ENCODE measurements around the gene DAPK1. TPM values are rescaled to one million over a fixed set of nuclear protein-coding genes. Genes with fewer than 3 reads are reported as not detected.

Gene DAPK1
- total RNA-seq, 1 donor from 2014 or later: 17.8 TPM

DNA sequence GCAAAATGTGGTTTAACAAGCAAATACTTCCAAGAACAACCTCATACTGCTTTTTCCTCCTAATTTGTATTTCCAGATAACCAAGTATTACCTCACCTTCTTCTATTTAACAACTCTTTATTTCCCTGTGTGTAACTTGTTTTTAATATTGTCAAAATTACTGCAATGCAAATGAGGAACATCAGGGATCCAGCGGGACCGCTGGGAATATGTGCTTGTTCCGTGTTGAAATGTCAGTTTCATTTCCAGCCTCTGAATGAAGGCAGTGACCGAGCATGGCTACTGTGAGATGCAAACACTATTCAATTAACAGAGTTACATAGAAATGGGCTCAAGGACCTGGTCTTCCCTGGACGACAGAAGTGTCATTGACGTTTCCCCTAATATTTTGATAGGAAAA, 117.5 kb downstream of the DAPK1 start:
- peak in 1 of 2 donors; percentile 34 for DNase-seq (ENCODE audit: low spot score in 2 of 2)
- TF ChIP-seq, protein P1, sequence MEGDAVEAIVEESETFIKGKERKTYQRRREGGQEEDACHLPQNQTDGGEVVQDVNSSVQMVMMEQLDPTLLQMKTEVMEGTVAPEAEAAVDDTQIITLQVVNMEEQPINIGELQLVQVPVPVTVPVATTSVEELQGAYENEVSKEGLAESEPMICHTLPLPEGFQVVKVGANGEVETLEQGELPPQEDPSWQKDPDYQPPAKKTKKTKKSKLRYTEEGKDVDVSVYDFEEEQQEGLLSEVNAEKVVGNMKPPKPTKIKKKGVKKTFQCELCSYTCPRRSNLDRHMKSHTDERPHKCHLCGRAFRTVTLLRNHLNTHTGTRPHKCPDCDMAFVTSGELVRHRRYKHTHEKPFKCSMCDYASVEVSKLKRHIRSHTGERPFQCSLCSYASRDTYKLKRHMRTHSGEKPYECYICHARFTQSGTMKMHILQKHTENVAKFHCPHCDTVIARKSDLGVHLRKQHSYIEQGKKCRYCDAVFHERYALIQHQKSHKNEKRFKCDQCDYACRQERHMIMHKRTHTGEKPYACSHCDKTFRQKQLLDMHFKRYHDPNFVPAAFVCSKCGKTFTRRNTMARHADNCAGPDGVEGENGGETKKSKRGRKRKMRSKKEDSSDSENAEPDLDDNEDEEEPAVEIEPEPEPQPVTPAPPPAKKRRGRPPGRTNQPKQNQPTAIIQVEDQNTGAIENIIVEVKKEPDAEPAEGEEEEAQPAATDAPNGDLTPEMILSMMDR (IDR thresholded peaks at IDR 0.05): no peak
- Histone ChIP-seq H3K27ac (no peak overlapping the region), H3K4me1 (no peaks in the 10 kb centered on the region), H3K27me3 (no peaks in the 10 kb centered on the region), H3K4me3 (no peak overlapping the region), H3K36me3 (no peaks in the 10 kb centered on the region), H3K9me3 (no peaks in the 10 kb centered on the region)
- intact Hi-C loops (cut with DNase I): no loop called here

DNA sequence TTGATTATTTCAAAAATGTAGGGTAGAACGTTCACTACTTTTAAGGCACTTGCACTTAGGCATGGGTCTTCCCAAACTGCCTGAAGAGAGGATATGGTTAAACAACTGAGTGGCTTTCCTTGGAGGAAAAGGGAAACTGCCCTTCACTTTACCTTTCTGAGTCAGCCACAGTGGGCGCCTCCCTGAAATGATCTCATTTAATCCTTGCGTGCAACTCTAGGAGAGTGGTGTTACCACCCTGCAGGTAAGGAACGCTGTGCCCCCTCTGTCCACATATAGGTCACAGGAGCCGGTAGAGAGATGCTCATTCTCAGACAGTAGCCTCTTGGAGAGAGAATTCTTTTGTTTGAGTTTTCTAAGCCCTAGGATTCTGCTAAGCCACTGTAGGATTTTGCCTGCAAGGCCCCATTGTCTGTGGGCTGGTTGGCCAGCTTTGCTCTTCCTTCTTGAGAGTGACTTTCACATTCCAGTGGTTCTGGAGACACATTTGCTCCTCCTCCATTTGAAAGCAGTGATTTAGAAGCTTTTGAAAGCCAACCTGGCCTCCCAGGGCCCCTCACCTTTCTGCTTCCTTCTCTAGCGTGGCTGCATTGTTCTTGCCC, 118.0 kb downstream of the DAPK1 start:
- DNase-seq (ENCODE audit: low spot score in 2 of 2): peak in 1 of 2 donors; percentile 35
- Histone ChIP-seq H3K4me3 (no peak overlapping the region), H3K9me3 (no peaks in the 10 kb centered on the region), H3K4me1 (no peaks in the 10 kb centered on the region), H3K27ac (no peak overlapping the region), H3K27me3 (no peaks in the 10 kb centered on the region), H3K36me3 (no peaks in the 10 kb centered on the region)
- TF ChIP-seq, protein P1 (IDR thresholded peaks at IDR 0.05): no peak
- intact Hi-C loops (cut with DNase I): no loop called here

DNA sequence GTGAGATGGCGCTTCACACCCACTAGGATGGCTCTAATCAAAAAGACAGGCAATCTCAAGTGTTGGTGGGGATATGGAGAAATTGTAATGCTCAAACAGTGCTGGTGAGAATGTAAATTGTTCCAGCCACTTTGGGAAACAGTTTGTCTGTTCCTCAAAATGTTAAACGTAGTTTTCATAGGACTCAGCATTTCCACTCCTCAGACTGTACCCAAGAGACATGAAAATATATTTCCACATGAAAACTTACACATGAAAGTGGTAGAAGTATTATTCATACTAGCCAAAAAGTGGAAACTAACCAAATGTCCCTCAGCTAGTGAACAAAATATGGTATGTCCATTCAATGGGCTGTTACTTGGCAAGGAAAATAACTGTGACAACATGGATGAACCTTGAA, 120.6 kb downstream of the DAPK1 start:
- H3K4me3 ChIP-seq: no peak overlapping the region
- no peaks in the 10 kb centered on the region for H3K36me3 ChIP-seq
- H3K27me3 ChIP-seq: no peaks in the 10 kb centered on the region
- H3K4me1 ChIP-seq: no peaks in the 10 kb centered on the region
- H3K27ac ChIP-seq: no peak overlapping the region
- TF ChIP-seq, protein P1 (IDR thresholded peaks at IDR 0.05): no peak
- intact Hi-C loops (cut with DNase I): no loop called here
- DNase-seq (ENCODE audit: low spot score in 2 of 2): no peak
- no peaks in the 10 kb centered on the region for H3K9me3 ChIP-seq

DNA sequence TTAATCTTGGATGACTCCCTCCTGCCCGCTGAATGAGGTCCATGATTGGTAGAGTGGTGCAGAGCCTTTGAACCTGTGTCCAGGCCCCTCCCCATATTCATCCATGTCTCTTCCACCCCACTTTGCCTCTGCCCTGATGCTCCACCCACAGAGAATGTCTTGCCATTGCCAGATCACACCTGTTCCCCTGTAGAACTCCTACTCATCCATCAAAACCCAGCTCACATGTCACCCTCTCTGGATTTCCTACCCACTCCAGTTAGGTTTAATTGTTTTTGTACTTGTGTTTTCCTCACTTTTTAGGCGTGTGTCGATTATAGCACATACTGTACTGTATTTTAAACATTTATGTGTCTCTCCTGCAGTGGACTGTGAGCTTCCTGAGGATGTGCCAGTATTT, 121.3 kb downstream of the DAPK1 start:
- H3K4me3 ChIP-seq: no peak overlapping the region
- DNase-seq (ENCODE audit: low spot score in 2 of 2): peak in 1 of 2 donors; percentile 42
- no peak overlapping the region for H3K27ac ChIP-seq
- TF ChIP-seq, protein P1 (IDR thresholded peaks at IDR 0.05): no peak
- no peaks in the 10 kb centered on the region for H3K36me3 ChIP-seq
- H3K9me3 ChIP-seq: no peaks in the 10 kb centered on the region
- intact Hi-C loops (cut with DNase I): no loop called here
- no peaks in the 10 kb centered on the region for H3K4me1 ChIP-seq
- no peaks in the 10 kb centered on the region for H3K27me3 ChIP-seq

DNA sequence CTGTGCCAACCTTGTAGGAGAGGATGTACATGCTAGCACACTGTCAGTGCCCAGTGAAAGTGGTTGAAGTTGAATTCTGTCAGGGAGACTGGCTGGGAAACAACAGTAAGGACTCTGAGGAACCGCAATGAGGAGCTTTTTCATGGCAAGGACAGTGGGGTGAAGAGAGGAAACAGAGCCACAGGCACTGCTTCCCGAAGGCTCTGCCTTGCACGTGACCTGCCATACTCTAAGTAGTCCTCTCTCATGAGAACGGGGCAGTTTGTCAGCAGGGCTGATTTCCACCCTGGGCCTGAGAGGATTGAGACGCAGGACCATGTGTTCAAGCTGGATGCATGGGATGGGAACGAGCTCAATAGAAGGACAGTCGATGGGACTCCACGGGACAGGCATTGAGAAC, 121.7 kb downstream of the DAPK1 start:
- H3K9me3 ChIP-seq: no peaks in the 10 kb centered on the region
- H3K4me1 ChIP-seq: no peaks in the 10 kb centered on the region
- H3K27me3 ChIP-seq: no peaks in the 10 kb centered on the region
- TF ChIP-seq, protein P1 (IDR thresholded peaks at IDR 0.05): no peak
- DNase-seq (ENCODE audit: low spot score in 2 of 2): no peak
- intact Hi-C loops (cut with DNase I): no loop called here
- no peak overlapping the region for H3K4me3 ChIP-seq
- no peak overlapping the region for H3K27ac ChIP-seq
- H3K36me3 ChIP-seq: no peaks in the 10 kb centered on the region
